HEK293T (cell line): ENCODE data around the gene PPP6R2.

Experiments used
- CTCF ChIA-PET: fragments of 350-600 bp; formaldehyde crosslinking; extraction: SDS; loops from one replicate; lab custom pipeline; 2021; ENCODE audit warnings: antibody characterized with exemption, inconsistent platforms; lab: Yijun Ruan, JAX
- POLR2A ChIA-PET: fragments of 350-600 bp; formaldehyde crosslinking; extraction: SDS; loops from one replicate; lab custom pipeline; 2020; ENCODE audit warnings: antibody characterized with exemption, inconsistent platforms; lab: Yijun Ruan, JAX
- DNase-seq: peaks from one replicate; pipeline ENCODE4 v3.0.0; 2012; ENCODE audit warnings: mixed read lengths; ENCODE audit errors: extremely low spot score
- ARNT ChIP-seq: fragments of 450-650 bp; IDR thresholded peaks from 2 replicates; pipeline ENCODE4 v1.6.1; 2017; ENCODE audit warnings: mild to moderate bottlenecking
- BHLHE40 ChIP-seq: fragments of 450-650 bp; IDR thresholded peaks from 2 replicates; pipeline ENCODE4 v1.6.1; 2016; ENCODE audit warnings: mild to moderate bottlenecking, moderate library complexity, borderline replicate concordance
- CTBP1 ChIP-seq: fragments of 450-650 bp; IDR thresholded peaks from 2 replicates; pipeline ENCODE4 v1.6.1; 2016; ENCODE audit warnings: borderline replicate concordance
- ELF4 ChIP-seq: fragments of 450-650 bp; IDR thresholded peaks from 2 replicates; pipeline ENCODE4 v1.6.1; 2017; ENCODE audit warnings: antibody characterized with exemption
- FOXA1 ChIP-seq: fragments of 450-650 bp; IDR thresholded peaks from 2 replicates; pipeline ENCODE4 v1.6.1; 2016; ENCODE audit warnings: mild to moderate bottlenecking
- FOXK2 ChIP-seq: fragments of 450-650 bp; IDR thresholded peaks from 2 replicates; pipeline ENCODE4 v1.6.1; 2016; ENCODE audit warnings: mild to moderate bottlenecking
- FOXM1 ChIP-seq: fragments of 450-650 bp; IDR thresholded peaks from 2 replicates; pipeline ENCODE4 v1.6.1; 2017; ENCODE audit warnings: mild to moderate bottlenecking, borderline replicate concordance
- HDGF ChIP-seq: fragments of 450-650 bp; IDR thresholded peaks from 2 replicates; pipeline ENCODE4 v1.6.1; 2017; ENCODE audit warnings: antibody characterized with exemption, borderline replicate concordance
- L3MBTL2 ChIP-seq: fragments of 450-650 bp; conservative IDR thresholded peaks from 2 replicates; pipeline ENCODE4 v1.6.1; 2016; ENCODE audit warnings: mild to moderate bottlenecking
- LEF1 ChIP-seq: fragments of 450-650 bp; IDR thresholded peaks from 2 replicates; pipeline ENCODE4 v1.6.1; 2017; ENCODE audit warnings: mild to moderate bottlenecking, borderline replicate concordance
- NFRKB ChIP-seq: fragments of 450-650 bp; IDR thresholded peaks from 2 replicates; pipeline ENCODE4 v1.6.1; 2016; ENCODE audit warnings: mild to moderate bottlenecking, moderate library complexity
- SP1 ChIP-seq: fragments of 450-650 bp; IDR thresholded peaks from 2 replicates; pipeline ENCODE4 v1.6.1; 2017
- SUZ12 ChIP-seq: fragments of 450-650 bp; IDR thresholded peaks from 2 replicates; pipeline ENCODE4 v1.6.1; 2016; ENCODE audit warnings: mild to moderate bottlenecking
- TARDBP ChIP-seq: fragments of 450-650 bp; IDR thresholded peaks from 2 replicates; pipeline ENCODE4 v1.6.1; 2016
- ZNF384 ChIP-seq: fragments of 450-650 bp; IDR thresholded peaks from 2 replicates; pipeline ENCODE4 v1.6.1; 2016
- TF ChIP-seq, protein P1 (sequence below): fragments of 450-650 bp; IDR thresholded peaks from 2 replicates; pipeline ENCODE4 v1.6.1; 2016

PPP6R2 gene

DNA sequence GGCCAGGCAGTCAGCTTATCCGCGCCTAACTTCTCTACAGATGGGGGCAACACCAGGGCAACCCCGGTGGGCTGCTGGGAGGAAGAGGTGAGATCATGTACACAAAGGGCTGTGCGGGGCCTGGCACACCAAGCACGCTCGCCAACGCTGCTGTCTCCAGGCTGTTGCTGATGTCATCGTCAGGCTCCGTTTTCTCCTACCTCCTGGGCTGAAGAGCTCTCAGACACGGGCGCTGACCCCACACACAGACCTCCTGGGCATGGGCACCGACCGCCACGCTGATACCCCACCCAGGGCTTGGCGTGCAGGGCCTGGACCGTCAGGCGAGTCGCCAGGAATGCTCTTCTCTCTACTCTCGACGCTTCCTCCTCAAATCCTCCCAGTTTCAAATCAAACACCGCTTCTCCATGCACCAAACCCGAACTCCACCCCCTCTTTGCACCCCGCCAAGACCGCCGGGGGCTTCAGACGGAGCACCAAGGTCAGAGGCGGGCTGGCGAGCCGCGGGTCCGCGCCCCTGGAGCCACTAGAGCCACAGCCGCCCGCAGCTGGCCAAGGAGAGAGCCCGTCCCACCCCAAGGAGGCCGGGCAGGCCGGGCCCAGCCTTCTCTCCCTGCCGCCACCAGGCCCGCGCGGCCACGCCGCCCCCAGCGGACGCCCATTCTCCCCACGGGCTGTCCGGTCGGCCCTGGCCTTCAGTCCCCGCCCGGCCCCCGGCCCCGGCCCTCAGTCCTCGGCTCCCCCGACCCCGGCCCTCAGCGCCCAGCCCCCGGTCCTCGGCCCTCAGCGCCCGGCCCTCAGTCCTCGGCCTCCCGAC is 130.9 kb downstream of the PPP6R2 start:
- CTCF ChIA-PET = interaction anchor here (0.9 to 1.9 kb wide), 3 partner anchors 35 to 147 kb away, joined by 3 to 6 read pairs (median 4); partner anchors contain the start of gene SCO2

DNA sequence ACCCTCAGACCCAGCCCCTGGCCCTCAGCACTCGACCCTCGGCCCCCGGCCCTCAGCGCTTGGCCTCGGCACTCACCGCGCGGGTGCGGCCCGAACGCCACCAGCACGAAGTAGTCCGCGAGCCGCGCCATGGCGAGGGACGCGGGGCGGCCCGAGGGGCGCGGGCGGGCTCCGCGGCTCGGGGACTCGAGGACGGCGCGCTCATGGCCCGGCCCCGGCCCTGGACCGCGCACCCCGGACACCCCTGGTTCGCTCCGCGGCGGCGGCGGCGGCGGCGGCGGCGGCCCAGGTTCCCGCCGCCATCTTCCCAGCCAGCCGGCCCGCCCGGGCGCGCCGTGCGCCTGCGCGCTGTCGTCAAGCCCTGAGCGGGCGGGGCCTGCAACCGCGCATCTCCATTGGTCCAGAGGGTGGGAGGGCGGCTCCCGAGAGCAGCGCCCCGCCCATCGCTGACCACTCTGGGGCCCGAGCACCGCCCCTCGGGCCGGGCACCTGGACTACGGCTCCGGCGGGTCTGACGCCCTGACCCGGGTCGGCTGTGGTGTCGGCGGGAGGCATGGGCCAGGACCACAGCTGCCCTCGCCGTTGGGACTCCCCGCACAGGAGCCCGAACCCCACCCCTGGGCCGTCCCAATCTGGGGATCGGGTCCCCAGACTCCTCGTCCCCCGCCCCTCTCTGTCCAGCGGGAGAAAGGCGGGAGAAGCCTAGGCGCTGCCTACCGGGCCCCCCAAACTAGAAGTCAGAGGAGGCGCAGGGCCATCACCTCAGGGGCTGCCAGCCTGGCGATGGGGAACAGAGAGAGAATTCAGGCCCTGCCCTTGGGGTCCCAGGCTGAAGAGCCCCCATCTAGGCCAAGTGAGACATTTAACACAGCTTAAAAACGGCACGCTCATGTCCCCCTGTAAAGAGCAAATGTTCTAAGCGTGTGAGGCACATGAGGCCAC is 131.9 kb downstream of the PPP6R2 start, which contains the start of gene SBF1:
Gene SBF1 (minus strand): TSS at position 326 of the 942 bp plus-strand sequence. CDS start 195 bp downstream, at position 131.
- no peak for TF ChIP-seq FOXM1
- no peak for TF ChIP-seq LEF1
- TF ChIP-seq ARNT = 0 out of 2 replicates have a peak, but pooled peaks have one; percentile 11
- no peak for TF ChIP-seq ZNF384
- DNase-seq = peak; percentile 100
- CTCF ChIA-PET = interaction anchor here (0.6 to 1.9 kb wide), 3 partner anchors 51 to 359 kb away, joined by 3 to 6 read pairs (median 4); partner anchors contain the start of gene SCO2
- POLR2A ChIA-PET = interaction anchor here (1.0 to 1.3 kb wide), 3 partner anchors 9 to 51 kb away, joined by 4 to 5 read pairs (median 5); partner anchors contain the start of gene SCO2

More for the DNA sequence above, 130.9 kb downstream of the PPP6R2 start:
- POLR2A ChIA-PET = interaction anchor here (1.0 to 2.5 kb wide), 6 partner anchors 10 to 52 kb away, joined by 3 to 12 read pairs (median 4); partner anchors contain the start of genes LMF2, NCAPH2 and SCO2
- TF ChIP-seq TARDBP (no peak), FOXA1 (no peak), NFRKB (no peak), SUZ12 (no peak), CTBP1 (no peak), SP1 (no peak), FOXM1 (no peak), HDGF (no peak), L3MBTL2 (no peak), ELF4 (no peak)
- DNase-seq = peak; percentile 46

DNA sequence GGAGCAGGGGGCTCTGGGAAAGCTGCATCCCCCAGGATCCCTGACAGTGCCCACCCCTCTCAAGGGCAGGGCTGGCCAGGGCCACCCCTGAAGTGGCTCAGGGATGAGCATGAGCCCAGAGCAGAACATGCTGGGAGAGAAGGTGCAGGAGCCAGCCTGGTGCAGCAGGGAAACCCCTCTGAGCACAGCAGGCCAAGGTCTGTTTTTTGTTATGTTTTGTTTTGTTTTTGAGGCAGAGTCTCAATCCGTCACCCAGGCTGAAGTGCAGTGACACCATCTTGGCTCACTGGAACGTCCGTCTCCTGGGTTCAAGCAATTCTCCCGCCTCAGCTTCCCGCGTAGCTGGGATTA is 132.5 kb downstream of the PPP6R2 start:
- POLR2A ChIA-PET = interaction anchor here (1.0 to 1.3 kb wide), 3 partner anchors 9 to 50 kb away, joined by 4 to 5 read pairs (median 5); partner anchors contain the start of gene SCO2
- no peak for DNase-seq
- CTCF ChIA-PET = no interaction called here
- TF ChIP-seq FOXK2 (no peak), SUZ12 (no peak), LEF1 (no peak), FOXM1 (no peak), FOXA1 (no peak), HDGF (no peak), ZNF384 (no peak), SP1 (no peak), TARDBP (no peak), NFRKB (no peak), ELF4 (no peak), CTBP1 (no peak), ARNT (no peak), L3MBTL2 (no peak), BHLHE40 (no peak)
- TF ChIP-seq, protein P1, sequence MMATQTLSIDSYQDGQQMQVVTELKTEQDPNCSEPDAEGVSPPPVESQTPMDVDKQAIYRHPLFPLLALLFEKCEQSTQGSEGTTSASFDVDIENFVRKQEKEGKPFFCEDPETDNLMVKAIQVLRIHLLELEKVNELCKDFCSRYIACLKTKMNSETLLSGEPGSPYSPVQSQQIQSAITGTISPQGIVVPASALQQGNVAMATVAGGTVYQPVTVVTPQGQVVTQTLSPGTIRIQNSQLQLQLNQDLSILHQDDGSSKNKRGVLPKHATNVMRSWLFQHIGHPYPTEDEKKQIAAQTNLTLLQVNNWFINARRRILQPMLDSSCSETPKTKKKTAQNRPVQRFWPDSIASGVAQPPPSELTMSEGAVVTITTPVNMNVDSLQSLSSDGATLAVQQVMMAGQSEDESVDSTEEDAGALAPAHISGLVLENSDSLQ = no peak

DNA sequence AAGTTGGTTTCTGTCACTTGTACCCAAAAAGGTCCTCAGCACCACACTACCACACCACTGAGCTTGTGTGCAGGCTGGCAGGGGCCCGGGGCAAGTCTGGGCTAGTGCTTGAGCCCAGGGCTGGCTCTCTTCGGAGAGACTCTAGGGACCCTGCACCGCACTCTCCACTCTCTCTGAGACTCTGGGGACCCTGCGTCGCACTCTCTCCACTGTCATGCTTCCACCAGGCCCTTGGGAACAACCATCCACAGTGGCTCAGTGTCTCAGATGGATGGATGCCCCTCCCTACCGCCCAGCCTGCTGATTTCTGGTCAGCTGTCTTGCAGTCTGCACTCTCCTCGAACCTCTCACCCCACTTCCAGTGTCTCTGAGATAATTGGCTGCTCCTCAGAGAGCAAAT is 133.7 kb downstream of the PPP6R2 start:
- CTCF ChIA-PET = interaction anchor here (0.5 kb wide), 1 partner anchor 152 kb away, joined by 4 read pairs; no protein-coding TSS in a partner anchor
- no peak for DNase-seq
- TF ChIP-seq L3MBTL2 (no peak), SUZ12 (no peak), NFRKB (no peak), CTBP1 (no peak)
- TF ChIP-seq, protein P1 = no peak
- POLR2A ChIA-PET = interaction anchor here (0.9 to 2.1 kb wide), 2 partner anchors 32 to 48 kb away, joined by 3 to 9 read pairs; partner anchors contain the start of gene SCO2

DNA sequence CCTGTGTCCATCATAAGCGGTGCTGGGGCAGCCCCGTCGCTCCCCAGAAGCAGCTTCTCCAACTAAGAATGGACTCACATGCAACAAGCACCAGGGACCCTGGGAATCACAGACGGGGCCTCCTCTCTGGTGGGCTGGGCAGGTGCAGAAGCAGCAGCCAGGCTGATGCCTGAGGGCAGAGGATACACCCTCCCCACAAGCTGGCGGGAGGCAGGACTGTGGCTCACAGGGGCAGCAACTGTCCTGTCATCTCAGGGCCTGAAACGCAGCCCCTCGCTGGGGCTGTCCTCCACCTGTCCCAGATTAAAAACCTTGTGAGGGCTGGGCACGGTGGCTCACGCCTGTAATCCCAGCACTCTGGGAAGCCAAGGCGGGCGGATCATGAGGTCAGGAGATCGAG is 134.8 kb downstream of the PPP6R2 start:
- ChIA-PET CTCF (no interaction called here), POLR2A (interaction anchor here (2.1 kb wide), 1 partner anchor 47 kb away, joined by 9 read pairs; the partner anchor contains the start of gene SCO2)
- DNase-seq = no peak
- no peak for TF ChIP-seq SUZ12
- no peak for TF ChIP-seq ARNT

DNA sequence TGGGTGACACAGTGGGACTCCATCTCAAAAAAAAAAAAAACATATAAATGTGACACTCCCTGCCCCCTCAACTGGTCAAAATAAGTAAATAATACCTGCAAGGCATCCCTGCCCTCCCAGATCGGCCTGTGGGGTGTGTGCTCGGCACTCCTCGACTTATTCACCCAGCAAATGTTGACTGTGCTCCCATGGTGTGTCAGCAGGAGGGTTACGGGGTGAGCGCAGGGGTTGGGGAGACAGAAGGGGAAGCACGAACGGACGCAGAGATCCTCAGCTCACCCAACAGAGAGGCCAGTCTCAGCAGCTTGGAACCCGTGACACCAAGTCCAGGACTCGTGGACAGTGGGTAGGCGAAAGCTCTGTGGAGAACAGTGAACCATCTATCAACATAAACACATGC is 136.6 kb downstream of the PPP6R2 start:
- CTCF ChIA-PET = interaction anchor here (1.1 kb wide), 1 partner anchor 10 kb away, joined by 4 read pairs; no protein-coding TSS in a partner anchor

More for the DNA sequence above, 136.6 kb downstream of the PPP6R2 start:
- TF ChIP-seq FOXM1 = no peak
- TF ChIP-seq TARDBP = no peak
- no peak for TF ChIP-seq ARNT
- TF ChIP-seq HDGF = no peak
- TF ChIP-seq, protein P1 = no peak
- TF ChIP-seq ZNF384 = no peak
- no peak for TF ChIP-seq FOXA1
- no peak for TF ChIP-seq CTBP1
- no peak for TF ChIP-seq LEF1
- TF ChIP-seq NFRKB = no peak
- POLR2A ChIA-PET = interaction anchor here (0.9 kb wide), 1 partner anchor 28 kb away, joined by 3 read pairs; the partner anchor contains the start of genes LMF2 and NCAPH2
- DNase-seq = no peak
